LNCaP clone FGC (cell line): ENCODE data around the gene RANBP3.
A peak's percentile ranks its signal among the peaks of the same experiment; 100 is the strongest.

Experiments
- DNase-seq: peaks from one replicate; pipeline ENCODE4 v3.0.0-alpha.2; 2011; ENCODE audit warnings: low read depth
- H3K4me3 ChIP-seq: 2 replicates; pipeline ENCODE4 v1.5.1; 2011; ENCODE audit warnings: mild to moderate bottlenecking, low read depth, low read length, control low read depth
- CTCF ChIP-seq: IDR thresholded peaks from 2 replicates; pipeline ENCODE4 v1.5.1; 2012; ENCODE audit warnings: mild to moderate bottlenecking; ENCODE audit not compliant: control insufficient read depth, insufficient read depth; ENCODE audit errors: extremely low read depth

Gene RANBP3

DNA sequence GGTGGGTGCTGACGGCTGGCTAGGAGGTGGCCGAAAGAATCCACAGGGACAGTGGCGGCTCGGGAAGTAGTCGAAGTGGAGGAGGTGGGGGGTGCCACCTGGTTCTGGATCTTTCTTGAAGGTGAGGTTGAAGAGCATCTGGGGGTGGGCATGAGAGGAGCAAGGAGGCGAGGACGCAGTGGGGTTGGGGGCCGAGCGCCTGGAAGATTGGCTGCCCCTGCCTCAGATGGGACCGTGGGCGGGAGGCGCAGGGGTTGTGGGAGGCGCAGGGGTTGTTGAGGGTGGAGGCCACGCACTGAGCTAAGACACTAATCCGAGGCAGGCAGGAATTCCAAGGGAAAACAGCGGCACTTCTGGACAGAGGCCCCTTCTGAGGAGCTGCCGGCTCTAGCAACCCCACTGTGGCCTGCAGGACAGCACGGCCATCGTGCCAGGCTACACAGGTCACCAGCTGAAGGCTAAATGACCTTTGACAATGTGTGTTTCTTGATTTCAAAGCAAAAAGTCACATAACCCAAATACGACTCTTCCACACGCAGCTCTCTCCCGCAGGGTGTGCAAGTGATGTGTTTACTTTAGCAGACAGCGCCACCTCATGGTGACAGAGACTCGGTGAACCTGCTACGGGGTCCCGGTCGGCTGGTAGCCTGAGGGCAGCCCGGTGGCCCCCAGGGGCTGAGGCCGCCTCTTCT, 44.1 kb upstream of the RANBP3 start:
- peak; percentile 51 for DNase-seq
- TF ChIP-seq CTCF, result peak; percentile 76
- no peak overlapping the region for H3K4me3 ChIP-seq

- 0 out of 2 replicates have a peak, but pooled peaks have one; percentile 7 for TF ChIP-seq CTCF
- peak; percentile 85 for DNase-seq
- H3K4me3 ChIP-seq, result peak overlapping the region; percentile 51
Measured at GRCh38 chr19:6020972-6021805, 43.2 kb upstream of the RANBP3 start.

DNA sequence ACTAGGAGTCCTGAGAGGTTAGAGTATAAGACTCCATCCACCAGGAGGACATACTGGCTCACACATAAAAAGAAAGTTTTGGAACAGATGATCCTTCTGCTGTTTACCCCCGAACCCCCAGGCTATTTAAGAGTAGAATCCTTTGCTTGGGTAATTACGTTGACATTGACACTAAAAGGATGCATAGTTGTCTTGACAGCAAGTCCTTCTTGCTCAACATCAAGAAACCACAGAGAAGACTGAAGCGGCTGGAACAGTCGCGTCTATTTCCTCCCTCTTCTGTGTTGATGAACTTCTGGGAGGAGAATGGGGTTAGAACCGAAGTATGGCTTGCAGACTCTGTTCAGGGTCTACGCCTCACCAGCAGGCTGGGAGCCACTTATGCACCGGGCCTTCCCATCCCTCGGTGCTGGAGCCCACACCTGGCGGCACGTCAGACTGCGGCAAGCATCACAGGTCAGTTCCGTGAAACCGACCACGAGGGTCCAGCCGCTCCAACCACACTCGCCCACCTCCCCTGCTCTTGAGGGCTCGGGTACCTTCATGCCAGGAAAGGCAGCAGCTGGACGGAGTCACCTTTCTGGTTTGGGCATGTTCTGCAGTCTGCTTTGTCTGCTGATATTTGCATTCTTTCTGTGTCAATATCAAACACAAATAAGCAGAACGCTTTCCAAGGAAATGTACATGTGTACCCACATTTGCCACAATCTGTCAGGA, 42.4 kb upstream of the RANBP3 start:
- H3K4me3 ChIP-seq, result peak overlapping the region; percentile 51
- TF ChIP-seq CTCF, result no peak
- peak; percentile 84 for DNase-seq

- TF ChIP-seq CTCF, result no peak
- DNase-seq, result no peak
- H3K4me3 ChIP-seq, result no peak overlapping the region
Measured at GRCh38 chr19:6018786-6019185, 40.8 kb upstream of the RANBP3 start.

DNA sequence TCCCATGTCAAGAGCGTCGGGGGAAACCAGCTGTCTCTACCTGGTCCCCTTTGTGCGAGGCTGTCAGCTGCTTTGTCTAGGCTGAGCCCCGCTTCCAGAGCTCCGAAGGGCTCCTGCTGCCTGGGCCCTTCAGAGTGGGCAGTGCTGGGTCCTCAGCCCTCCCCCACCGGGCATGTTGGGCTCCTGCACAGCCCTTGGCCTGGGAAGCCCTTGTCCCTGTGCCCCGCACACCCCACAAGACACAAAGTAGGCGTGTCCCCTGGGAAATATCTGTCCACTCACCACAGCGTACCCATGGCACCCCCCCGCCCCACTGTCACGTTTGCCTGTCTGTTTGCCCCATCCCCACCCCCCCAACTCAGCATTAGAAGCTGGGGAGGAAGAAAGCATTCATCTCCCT, 39.6 kb upstream of the RANBP3 start:
- no peak overlapping the region for H3K4me3 ChIP-seq
- no peak for TF ChIP-seq CTCF
- no peak for DNase-seq

- no peak for TF ChIP-seq CTCF
- DNase-seq, result no peak
- H3K4me3 ChIP-seq, result no peak overlapping the region
Measured at GRCh38 chr19:6015841-6016545, 38.1 kb upstream of the RANBP3 start.
